Measurements from ENCODE around the gene ACSM2B.
"Not testable (repeated sequence)": the region's sequence is repeated elsewhere in the genome, so short reads cannot be mapped to it uniquely, and the experiment has no call there.

GRCh38 chr16:20586112-20586511, 9.9 kb upstream of the ACSM2B start:
- not testable (repeated sequence) for TF ChIP-seq CTCF (IDR thresholded peaks at IDR 0.05; ENCODE audit: low read depth, low read length, poor library complexity, severe bottlenecking); EZH2phosphoT487 (IDR thresholded peaks at IDR 0.05; ENCODE audit: borderline replicate concordance, low read length)
